Measurements from ENCODE around the gene GLRX. TPM values are rescaled to one million over a fixed set of nuclear protein-coding genes. Genes with fewer than 3 reads are reported as not detected.

GLRX gene
- total and polyA plus RNA-seq, 2 of the 13 experiments (the other 11 are each of a cell fraction or from before 2014, with no cell fraction given): 63.8 to 499 TPM

DNA sequence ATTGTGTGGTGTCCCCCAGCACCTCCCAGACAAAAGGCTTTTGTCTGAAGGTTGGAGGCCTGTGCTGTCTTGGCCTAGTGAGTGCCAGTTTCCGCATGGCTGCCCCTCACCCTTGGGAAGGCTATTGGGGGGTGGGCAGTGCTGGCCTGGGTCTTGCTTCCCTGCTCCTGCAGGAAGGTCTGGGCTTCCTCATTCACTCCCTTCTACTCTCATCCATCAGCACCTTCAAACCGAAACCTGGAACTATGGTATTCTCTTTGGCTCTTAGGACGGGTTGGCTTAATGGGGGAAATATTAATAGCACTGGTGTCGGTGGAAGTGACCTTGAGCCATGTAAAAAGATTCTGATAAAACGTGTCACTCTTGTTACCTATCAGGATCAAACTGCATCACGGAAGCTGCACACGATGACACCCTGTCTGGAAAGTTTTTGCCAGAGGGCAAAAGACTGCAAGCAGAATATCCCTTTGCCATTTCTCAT, 34.0 kb upstream of the GLRX start:
- ATAC-seq (no peak), DNase-seq (ENCODE audit: low spot score) (no peak), FAIRE-seq (no peak)
- H2AFZ ChIP-seq (ENCODE audit: low read length): no peak overlapping the region
- CTCF ChIA-PET (ENCODE audit: low intra/inter-chr PET ratio, low total read pairs): no interaction called here
- no peak overlapping the region for H3K27ac ChIP-seq (ENCODE audit: extremely low read length, insufficient read depth, low read length)
- no peaks in the 10 kb centered on the region for H3K36me3 ChIP-seq (replicated peaks in 1 of 2; ENCODE audit: control insufficient read depth in 1 of 2, insufficient read depth in 2 of 2, low read length in 2 of 2)
- no peaks in the 10 kb centered on the region for H3K9me3 ChIP-seq (ENCODE audit: low read length)
- no peak overlapping the region for H3K4me3 ChIP-seq (replicated peaks in 1 of 3; ENCODE audit: insufficient read depth in 1 of 3, low read depth in 2 of 3, low read length in 3 of 3)
- H3K9ac ChIP-seq (ENCODE audit: insufficient read depth, low read depth, low read length): no peak overlapping the region
- no peak for TF ChIP-seq TMF1 (CRISPR knock-in tag; IDR thresholded peaks at IDR 0.05; ENCODE audit: low read depth)
- intact Hi-C loops (cut with micrococcal nuclease; ENCODE audit: unreplicated experiment) (loop anchor here (5.0 kb wide), 2 partner anchors 261 to 481 kb away; no protein-coding TSS in a partner anchor), in situ Hi-C loops (cut with HindIII; ENCODE audit: extremely low pct_ligation_motif_present, low pct_unique_long_range_greater_than_20kb) (loop anchor here (5.0 kb wide), 2 partner anchors 101 to 481 kb away; no protein-coding TSS in a partner anchor)
- H3K4me2 ChIP-seq (ENCODE audit: low read depth, low read length): no peak overlapping the region
- H3K27me3 ChIP-seq (ENCODE audit: control insufficient read depth in 1 of 2, insufficient read depth in 2 of 2, low read length in 2 of 2): no peaks in the 10 kb centered on the region
- POLR2A ChIA-PET: interaction anchor here (1.0 to 4.4 kb wide), 6 partner anchors 9 to 480 kb away, joined by 3 to 32 read pairs (median 7); partner anchors contain the start of gene GLRX
- WGBS (ENCODE audit: low lambda C conversion rate): 81% methylated on average over 7 of the region's 7 CpGs
- peaks cover 53% of the 10 kb centered on the region for H3K4me1 ChIP-seq (ENCODE audit: insufficient read depth, low read length)
- H3K79me2 ChIP-seq (ENCODE audit: insufficient read depth, low read length): peaks cover 9% of the 10 kb centered on the region
- no peaks in the 10 kb centered on the region for H4K20me1 ChIP-seq (ENCODE audit: insufficient read depth, low read length)
- BruUV-seq (replicated peaks): no TSS peak

DNA sequence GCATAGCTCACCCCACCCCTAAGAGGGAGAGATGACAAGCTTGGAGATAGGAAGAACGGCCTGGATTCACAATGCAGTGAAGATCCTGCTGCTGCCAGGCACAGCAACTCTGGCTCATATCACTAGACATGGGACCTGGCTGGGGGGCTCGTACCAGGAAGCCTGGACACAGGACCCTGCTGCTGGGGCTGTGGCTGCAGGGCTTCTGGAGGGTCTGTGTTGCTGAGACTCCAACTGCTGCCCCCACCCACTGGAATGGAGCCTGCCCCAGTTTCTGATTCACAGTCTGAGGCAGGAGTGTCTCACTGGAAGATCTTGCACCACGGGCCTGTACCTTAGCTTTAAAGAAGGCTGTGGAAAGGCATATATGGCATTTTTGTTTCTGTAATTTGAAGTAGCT, 31.0 kb upstream of the GLRX start:
- H3K4me1 ChIP-seq (ENCODE audit: insufficient read depth, low read length): peaks cover 38% of the 10 kb centered on the region
- no peak for FAIRE-seq
- no peak overlapping the region for H3K27ac ChIP-seq (ENCODE audit: extremely low read length, insufficient read depth, low read length)
- intact Hi-C loops (cut with micrococcal nuclease; ENCODE audit: unreplicated experiment): no loop called here
- TF ChIP-seq KLF9 (CRISPR knock-in tag; IDR thresholded peaks at IDR 0.05; ENCODE audit: low read depth) (no peak), ZNF773 (CRISPR knock-in tag; IDR thresholded peaks at IDR 0.05; ENCODE audit: borderline replicate concordance) (no peak), ZNF607 (CRISPR knock-in tag; IDR thresholded peaks at IDR 0.05; ENCODE audit: borderline replicate concordance) (no peak), NCOA2 (CRISPR knock-in tag; IDR thresholded peaks at IDR 0.05) (no peak), ZSCAN9 (CRISPR knock-in tag; IDR thresholded peaks at IDR 0.05; ENCODE audit: borderline replicate concordance) (no peak), KLF16 (CRISPR knock-in tag; IDR thresholded peaks at IDR 0.05) (no peak), ZNF660 (CRISPR knock-in tag; IDR thresholded peaks at IDR 0.05; ENCODE audit: borderline replicate concordance, low read depth) (no peak), ZNF121 (CRISPR knock-in tag; IDR thresholded peaks at IDR 0.05) (no peak), BRD4 (CRISPR knock-in tag; IDR thresholded peaks at IDR 0.05) (no peak), ZSCAN12 (CRISPR knock-in tag; IDR thresholded peaks at IDR 0.05) (no peak), AGO2 (optimal IDR thresholded peaks at IDR 0.05; ENCODE audit: low read depth, low read length) (no peak), HDAC2 (CRISPR knock-in tag; IDR thresholded peaks at IDR 0.05) (no peak)
- TF ChIP-seq, protein P1, sequence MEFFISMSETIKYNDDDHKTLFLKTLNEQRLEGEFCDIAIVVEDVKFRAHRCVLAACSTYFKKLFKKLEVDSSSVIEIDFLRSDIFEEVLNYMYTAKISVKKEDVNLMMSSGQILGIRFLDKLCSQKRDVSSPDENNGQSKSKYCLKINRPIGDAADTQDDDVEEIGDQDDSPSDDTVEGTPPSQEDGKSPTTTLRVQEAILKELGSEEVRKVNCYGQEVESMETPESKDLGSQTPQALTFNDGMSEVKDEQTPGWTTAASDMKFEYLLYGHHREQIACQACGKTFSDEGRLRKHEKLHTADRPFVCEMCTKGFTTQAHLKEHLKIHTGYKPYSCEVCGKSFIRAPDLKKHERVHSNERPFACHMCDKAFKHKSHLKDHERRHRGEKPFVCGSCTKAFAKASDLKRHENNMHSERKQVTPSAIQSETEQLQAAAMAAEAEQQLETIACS (CRISPR knock-in tag; IDR thresholded peaks at IDR 0.05): no peak
- TF ChIP-seq, protein P2, sequence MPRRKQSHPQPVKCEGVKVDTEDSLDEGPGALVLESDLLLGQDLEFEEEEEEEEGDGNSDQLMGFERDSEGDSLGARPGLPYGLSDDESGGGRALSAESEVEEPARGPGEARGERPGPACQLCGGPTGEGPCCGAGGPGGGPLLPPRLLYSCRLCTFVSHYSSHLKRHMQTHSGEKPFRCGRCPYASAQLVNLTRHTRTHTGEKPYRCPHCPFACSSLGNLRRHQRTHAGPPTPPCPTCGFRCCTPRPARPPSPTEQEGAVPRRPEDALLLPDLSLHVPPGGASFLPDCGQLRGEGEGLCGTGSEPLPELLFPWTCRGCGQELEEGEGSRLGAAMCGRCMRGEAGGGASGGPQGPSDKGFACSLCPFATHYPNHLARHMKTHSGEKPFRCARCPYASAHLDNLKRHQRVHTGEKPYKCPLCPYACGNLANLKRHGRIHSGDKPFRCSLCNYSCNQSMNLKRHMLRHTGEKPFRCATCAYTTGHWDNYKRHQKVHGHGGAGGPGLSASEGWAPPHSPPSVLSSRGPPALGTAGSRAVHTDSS (CRISPR knock-in tag; conservative IDR thresholded peaks at IDR 0.05): no peak
- no TSS peak for BruUV-seq (replicated peaks)
- in situ Hi-C loops (cut with HindIII; ENCODE audit: extremely low pct_ligation_motif_present, low pct_unique_long_range_greater_than_20kb): no loop called here
- DNase-seq (ENCODE audit: low spot score): no peak
- H3K79me2 ChIP-seq (ENCODE audit: insufficient read depth, low read length): peaks cover 2% of the 10 kb centered on the region
- 63% methylated on average over 2 of the region's 3 CpGs for WGBS (ENCODE audit: low lambda C conversion rate)
- no peaks in the 10 kb centered on the region for H4K20me1 ChIP-seq (ENCODE audit: insufficient read depth, low read length)
- no peaks in the 10 kb centered on the region for H3K27me3 ChIP-seq (ENCODE audit: control insufficient read depth in 1 of 2, insufficient read depth in 2 of 2, low read length in 2 of 2)
- H3K4me3 ChIP-seq (replicated peaks in 1 of 3; ENCODE audit: insufficient read depth in 1 of 3, low read depth in 2 of 3, low read length in 3 of 3): no peak overlapping the region
- H3K36me3 ChIP-seq (replicated peaks in 1 of 2; ENCODE audit: control insufficient read depth in 1 of 2, insufficient read depth in 2 of 2, low read length in 2 of 2): no peaks in the 10 kb centered on the region
- H3K4me2 ChIP-seq (ENCODE audit: low read depth, low read length): no peak overlapping the region
- no peaks in the 10 kb centered on the region for H3K9me3 ChIP-seq (ENCODE audit: low read length)
- H3K9ac ChIP-seq (ENCODE audit: insufficient read depth, low read depth, low read length): no peak overlapping the region
- no peak overlapping the region for H2AFZ ChIP-seq (ENCODE audit: low read length)
- POLR2A ChIA-PET: interaction anchor here (0.6 kb wide), 1 partner anchor 50 kb away, joined by 3 read pairs; no protein-coding TSS in a partner anchor
- ATAC-seq: no peak
- CTCF ChIA-PET (ENCODE audit: low intra/inter-chr PET ratio, low total read pairs): no interaction called here

All from HepG2 (cell line).